Endothelial cell of umbilical vein (primary cell): Measurements from ENCODE around the gene VBP1. TPM values are rescaled to one million over a fixed set of nuclear protein-coding genes. Genes with fewer than 3 reads are reported as not detected.

ENCODE experiments used
- BruUV-seq: library from RNA; stranded (reverse); fragments of 400-500 nt; replicated peaks from 2 replicates; lab custom pipeline; 2021; lab: Mats Ljungman, UMichigan
- CTCF ChIA-PET: fragments of 300-600, 350-600 bp; sonication (Branson Sonifier 250); formaldehyde crosslinking; loops from one replicate; lab custom pipeline; 2021; ENCODE audit warnings: antibody characterized with exemption, inconsistent platforms; lab: Charles Lee
- POLR2A ChIA-PET: fragments of 300-600, 350-600 bp; sonication (Branson Sonifier 250); formaldehyde crosslinking; loops from one replicate; lab custom pipeline; 2021; ENCODE audit warnings: antibody characterized with exemption, inconsistent platforms; lab: Charles Lee
- DNase-seq: peaks from one replicate; pipeline ENCODE4 v3.0.0-alpha.2; 2011; ENCODE audit warnings: low read depth, low spot score
- FAIRE-seq: peaks from 2 replicates; lab custom pipeline; 2011; peaks lifted over from hg19 to GRCh38; lab: Jason Lieb, UNC
- H2AFZ ChIP-seq: 2 replicates; pipeline ENCODE4 v1.6.0; 2012; ENCODE audit warnings: low read depth, low read length, control low read depth, inconsistent platforms
- H3K27ac ChIP-seq: 2 replicates; pipeline ENCODE4 v1.5.1; 2011; ENCODE audit warnings: low read depth, mild to moderate bottlenecking, control low read depth, low read length, moderate library complexity; ENCODE audit not compliant: insufficient read depth
- H3K27me3 ChIP-seq, 2 experiments: 2 replicates each; pipeline versions ENCODE4 v1.6.0 to v1.6.1; 2011; ENCODE audit warnings: low read length in 2 of 2, mixed read lengths in 1 of 2; ENCODE audit not compliant: control insufficient read depth in 2 of 2, insufficient read depth in 2 of 2
- H3K36me3 ChIP-seq, 2 experiments: 2 replicates in 1 of 2; 3 replicates in 1 of 2; pipeline ENCODE4 v1.5.1; 2011; ENCODE audit warnings: low read length in 2 of 2, mild to moderate bottlenecking in 1 of 2, moderate library complexity in 1 of 2; ENCODE audit not compliant: control insufficient read depth in 2 of 2, insufficient read depth in 2 of 2; ENCODE audit errors: extremely low read depth in 1 of 2
- H3K4me1 ChIP-seq: 3 replicates; pipeline ENCODE4 v1.5.1; 2011; ENCODE audit warnings: mild to moderate bottlenecking, low read length; ENCODE audit not compliant: control insufficient read depth, insufficient read depth; ENCODE audit errors: extremely low read depth
- H3K4me2 ChIP-seq: 2 replicates; pipeline ENCODE4 v1.6.1; 2011; ENCODE audit warnings: low read length, control low read depth, mixed read lengths; ENCODE audit not compliant: insufficient read depth
- H3K4me3 ChIP-seq, 3 experiments: fragments of 200-600 bp in 1 of 3; sonication (generic), shearing (Covaris generic) in 1 of 3; replicated peaks in 1 of 3; 2 replicates each; pipeline ENCODE4 v1.5.1; 2011 to 2016; ENCODE audit warnings: control low read depth in 3 of 3, low read length in 3 of 3, mild to moderate bottlenecking in 2 of 3, inconsistent platforms in 1 of 3, low read depth in 1 of 3, moderate library complexity in 1 of 3; ENCODE audit not compliant: insufficient read depth in 1 of 3
- H3K79me2 ChIP-seq: 2 replicates; pipeline ENCODE4 v1.6.0; 2012; ENCODE audit warnings: low read length, inconsistent platforms; ENCODE audit not compliant: control insufficient read depth, insufficient read depth
- H3K9ac ChIP-seq: replicated peaks from 2 replicates; pipeline ENCODE3; 2011; ENCODE audit warnings: low read length, control low read depth; ENCODE audit not compliant: insufficient read depth; ENCODE audit errors: extremely low read depth
- H3K9me1 ChIP-seq: replicated peaks from 3 replicates; pipeline ENCODE4 v1.6.0; 2011; ENCODE audit warnings: mild to moderate bottlenecking, low read length; ENCODE audit not compliant: control insufficient read depth, insufficient read depth; ENCODE audit errors: extremely low read depth
- H3K9me3 ChIP-seq: replicated peaks from 2 replicates; pipeline ENCODE4 v1.5.1; 2012; ENCODE audit warnings: low read length, inconsistent platforms; ENCODE audit not compliant: control insufficient read depth, insufficient read depth
- H4K20me1 ChIP-seq: replicated peaks from 2 replicates; pipeline ENCODE3; 2011; ENCODE audit warnings: mild to moderate bottlenecking, low read length; ENCODE audit not compliant: control insufficient read depth, insufficient read depth; ENCODE audit errors: extremely low read depth
- EZH2 ChIP-seq: IDR thresholded peaks from 2 replicates; pipeline ENCODE4 v1.6.1; 2012; ENCODE audit warnings: borderline replicate concordance, low read depth, mild to moderate bottlenecking, moderate library complexity, low read length, inconsistent platforms; ENCODE audit not compliant: severe bottlenecking
- GATA2 ChIP-seq: IDR thresholded peaks from 2 replicates; pipeline ENCODE4 v1.7.0; 2011; ENCODE audit warnings: low read depth, mild to moderate bottlenecking, moderate library complexity, mixed read lengths, low read length; ENCODE audit not compliant: insufficient read length, insufficient read depth
- JUN ChIP-seq: IDR thresholded peaks from 2 replicates; pipeline ENCODE4 v1.6.1; 2011; ENCODE audit warnings: borderline replicate concordance, low read depth; ENCODE audit not compliant: insufficient read length, insufficient read depth
- MYC ChIP-seq: IDR thresholded peaks from one replicate; pipeline ENCODE4 v1.6.1; 2011; ENCODE audit warnings: mild to moderate bottlenecking, low read depth, low read length
- POLR2A ChIP-seq: IDR thresholded peaks from 2 replicates; pipeline ENCODE4 v1.6.1; 2012; ENCODE audit warnings: low read depth, mild to moderate bottlenecking, control low read depth, low read length
- POLR2AphosphoS5 ChIP-seq: IDR thresholded peaks from 2 replicates; pipeline ENCODE4 v1.6.1; 2012; ENCODE audit warnings: low read depth, mild to moderate bottlenecking, control low read depth, low read length, moderate library complexity; ENCODE audit not compliant: insufficient read depth
- dilution Hi-C: fragments of 300-500 bp; cut with MboI; formaldehyde crosslinking; loops from one replicate; pipeline ENCODE4 v1.15.0; 2019; ENCODE audit warnings: low sequenced_read_pairs; ENCODE audit not compliant: extremely low pct_ligation_motif_present
- intact Hi-C: fragments of 100-400 bp; cut with micrococcal nuclease; formaldehyde crosslinking; loops from one replicate; pipeline ENCODE4 v1.10.0; 2022
- polyA plus RNA-seq, 4 experiments: library from polyadenylated mRNA; depleted of rRNA in 3 of 4; stranded (reverse) in 3 of 4; unstranded in 1 of 4; fragments of >200 nt; gene quantifications; 2 replicates each; pipeline versions ENCODE4 v1.2.1 to v1.2.3, GENCODE V29; 2011 to 2012; ENCODE audit warnings: missing spikeins in 1 of 4
- total RNA-seq: library from RNA; stranded (reverse); gene quantifications from 2 replicates; pipeline ENCODE4 v1.2.3, GENCODE V29; 2021
- TF ChIP-seq, protein P1 (sequence below), 2 donors: IDR thresholded peaks; 1 replicate in 1 of 2; 2 replicates in 1 of 2; pipeline ENCODE4 v1.5.1; 2011; ENCODE audit warnings: low read length in 2 of 2, mild to moderate bottlenecking in 2 of 2, moderate library complexity in 2 of 2, control low read depth in 1 of 2, inconsistent platforms in 1 of 2, low read depth in 1 of 2; ENCODE audit not compliant: insufficient read depth in 1 of 2; ENCODE audit errors: extremely low read depth in 1 of 2

The VBP1 gene
- total and polyA plus RNA-seq, 2 donors (not counting 3 experiments of a cell fraction or from before 2014, with no cell fraction given), result 17.3 to 51.5 TPM

DNA sequence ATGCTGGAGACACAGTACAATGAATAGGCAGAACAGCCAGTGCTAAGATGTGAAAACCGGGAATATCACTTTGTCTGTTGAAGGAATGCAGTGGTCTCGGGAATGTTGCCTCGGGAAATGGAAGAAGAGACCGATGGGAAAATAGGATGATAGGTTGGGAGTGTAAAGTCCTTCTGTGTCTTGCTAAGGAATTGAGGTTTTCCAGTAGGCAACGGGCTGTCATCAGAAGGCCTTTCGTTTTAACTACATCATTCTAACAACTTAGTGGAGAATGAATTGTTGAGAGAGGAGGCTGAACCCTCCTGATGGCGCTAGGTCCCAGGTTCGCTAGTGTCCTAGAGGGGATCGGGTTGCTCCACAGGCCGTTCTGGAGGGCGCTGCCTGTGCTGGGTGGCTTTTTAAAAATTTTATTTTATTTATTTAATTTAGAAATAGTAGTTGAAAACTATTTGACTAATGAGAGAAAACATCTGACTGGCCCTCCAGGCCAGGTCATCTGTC is 730 bp downstream of the VBP1 start:
- no peaks in the 10 kb centered on the region for H3K27me3 ChIP-seq
- intact Hi-C loops, result loop anchor here (2.0 to 10.0 kb wide), 4 partner anchors 122 to 604 kb away; partner anchors contain the start of gene FUNDC2
- H3K4me2 ChIP-seq, result peak overlapping the region; percentile 86
- DNase-seq, result peak; percentile 66
- H4K20me1 ChIP-seq, result no peaks in the 10 kb centered on the region
- ChIA-PET POLR2A (interaction anchor here (1.3 kb wide), 1 partner anchor 17 kb away, joined by 3 read pairs; no protein-coding TSS in a partner anchor), CTCF (interaction anchor here (0.6 to 2.9 kb wide), 16 partner anchors 9 to 299 kb away, joined by 3 to 25 read pairs (median 6); partner anchors contain the start of gene FUNDC2)
- H3K27ac ChIP-seq, result peak overlapping the region; percentile 85
- peak overlapping the region; percentile 95 for H3K9ac ChIP-seq
- H3K9me3 ChIP-seq, result no peaks in the 10 kb centered on the region
- dilution Hi-C loops, result no loop called here
- peak overlapping the region; percentile 56 for H2AFZ ChIP-seq
- peaks cover 34% of the 10 kb centered on the region for H3K79me2 ChIP-seq
- BruUV-seq, result no TSS peak
- peak overlapping the region; percentile 79 to 97 (median 91) for H3K4me3 ChIP-seq
- H3K36me3 ChIP-seq, result no peaks in the 10 kb centered on the region
- TF ChIP-seq EZH2, result no peak
- no peak for TF ChIP-seq POLR2A
- no peak for TF ChIP-seq GATA2
- TF ChIP-seq, protein P1, sequence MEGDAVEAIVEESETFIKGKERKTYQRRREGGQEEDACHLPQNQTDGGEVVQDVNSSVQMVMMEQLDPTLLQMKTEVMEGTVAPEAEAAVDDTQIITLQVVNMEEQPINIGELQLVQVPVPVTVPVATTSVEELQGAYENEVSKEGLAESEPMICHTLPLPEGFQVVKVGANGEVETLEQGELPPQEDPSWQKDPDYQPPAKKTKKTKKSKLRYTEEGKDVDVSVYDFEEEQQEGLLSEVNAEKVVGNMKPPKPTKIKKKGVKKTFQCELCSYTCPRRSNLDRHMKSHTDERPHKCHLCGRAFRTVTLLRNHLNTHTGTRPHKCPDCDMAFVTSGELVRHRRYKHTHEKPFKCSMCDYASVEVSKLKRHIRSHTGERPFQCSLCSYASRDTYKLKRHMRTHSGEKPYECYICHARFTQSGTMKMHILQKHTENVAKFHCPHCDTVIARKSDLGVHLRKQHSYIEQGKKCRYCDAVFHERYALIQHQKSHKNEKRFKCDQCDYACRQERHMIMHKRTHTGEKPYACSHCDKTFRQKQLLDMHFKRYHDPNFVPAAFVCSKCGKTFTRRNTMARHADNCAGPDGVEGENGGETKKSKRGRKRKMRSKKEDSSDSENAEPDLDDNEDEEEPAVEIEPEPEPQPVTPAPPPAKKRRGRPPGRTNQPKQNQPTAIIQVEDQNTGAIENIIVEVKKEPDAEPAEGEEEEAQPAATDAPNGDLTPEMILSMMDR (IDR thresholded peaks at IDR 0.05; ENCODE audit: extremely low read depth in 1 of 2, insufficient read depth in 1 of 2, low read depth in 1 of 2, low read length in 2 of 2), result no peak
- no peak for TF ChIP-seq JUN
- no peak for TF ChIP-seq MYC
- TF ChIP-seq POLR2AphosphoS5, result no peak
- no peaks in the 10 kb centered on the region for H3K9me1 ChIP-seq
- peaks cover 14% of the 10 kb centered on the region for H3K4me1 ChIP-seq
- FAIRE-seq, result no peak
